ENCODE data around the gene MPO.

DNA sequence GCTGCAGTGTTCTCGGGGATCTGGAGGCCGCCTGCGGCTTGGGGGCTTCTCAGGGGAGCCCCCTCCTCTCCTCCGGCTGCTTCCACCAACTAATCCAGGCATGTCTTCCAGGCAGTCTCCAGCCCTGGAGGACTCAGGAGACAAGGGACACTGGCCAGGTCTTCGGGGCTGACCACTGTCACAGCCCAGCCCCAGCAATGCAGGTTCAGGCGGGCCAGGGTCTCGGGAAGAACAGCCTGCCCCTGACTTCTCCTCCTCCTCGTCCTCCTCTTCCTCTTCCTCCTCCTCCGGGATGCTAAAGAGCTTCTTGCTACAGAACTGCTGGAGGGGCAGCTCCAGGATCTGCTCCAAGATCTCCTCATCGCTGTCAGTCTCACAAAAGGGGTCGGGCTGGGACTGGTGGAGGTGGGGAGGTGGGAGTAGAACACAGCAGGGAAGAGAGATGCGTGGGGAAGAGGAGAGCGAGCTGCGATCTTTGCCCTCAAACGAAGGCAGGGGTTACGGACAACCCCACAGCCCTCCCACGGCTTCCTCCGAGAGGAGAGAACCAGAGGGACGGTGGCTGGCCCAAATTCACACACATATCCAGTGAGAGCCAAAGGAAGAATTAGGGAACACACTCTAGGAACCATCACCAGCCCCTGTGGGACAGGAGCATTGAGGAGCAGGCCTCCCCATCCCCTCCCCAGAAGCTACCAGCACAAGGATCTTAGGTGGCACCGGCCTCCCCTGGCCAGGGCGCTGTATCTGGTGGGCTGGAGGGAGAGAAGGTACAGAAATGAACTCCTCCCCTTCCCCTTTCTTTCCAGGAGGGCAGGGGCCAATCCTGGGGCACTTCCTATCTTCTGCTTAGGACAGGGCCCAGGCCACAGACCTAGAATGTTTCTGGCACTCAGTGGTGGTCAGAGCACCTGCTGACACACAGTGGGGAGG lies 28.5 kb upstream of the MPO start:
- TF ChIP-seq, protein P1, sequence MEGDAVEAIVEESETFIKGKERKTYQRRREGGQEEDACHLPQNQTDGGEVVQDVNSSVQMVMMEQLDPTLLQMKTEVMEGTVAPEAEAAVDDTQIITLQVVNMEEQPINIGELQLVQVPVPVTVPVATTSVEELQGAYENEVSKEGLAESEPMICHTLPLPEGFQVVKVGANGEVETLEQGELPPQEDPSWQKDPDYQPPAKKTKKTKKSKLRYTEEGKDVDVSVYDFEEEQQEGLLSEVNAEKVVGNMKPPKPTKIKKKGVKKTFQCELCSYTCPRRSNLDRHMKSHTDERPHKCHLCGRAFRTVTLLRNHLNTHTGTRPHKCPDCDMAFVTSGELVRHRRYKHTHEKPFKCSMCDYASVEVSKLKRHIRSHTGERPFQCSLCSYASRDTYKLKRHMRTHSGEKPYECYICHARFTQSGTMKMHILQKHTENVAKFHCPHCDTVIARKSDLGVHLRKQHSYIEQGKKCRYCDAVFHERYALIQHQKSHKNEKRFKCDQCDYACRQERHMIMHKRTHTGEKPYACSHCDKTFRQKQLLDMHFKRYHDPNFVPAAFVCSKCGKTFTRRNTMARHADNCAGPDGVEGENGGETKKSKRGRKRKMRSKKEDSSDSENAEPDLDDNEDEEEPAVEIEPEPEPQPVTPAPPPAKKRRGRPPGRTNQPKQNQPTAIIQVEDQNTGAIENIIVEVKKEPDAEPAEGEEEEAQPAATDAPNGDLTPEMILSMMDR (IDR thresholded peaks at IDR 0.05): no peak
- no peak for TF ChIP-seq POLR2A (IDR thresholded peaks at IDR 0.05)

Data from Peyer's patch (tissue), 4 donors.